Pancreas (tissue), 10 donors: ENCODE results near the gene BRIP1. TPM values are rescaled to one million over a fixed set of nuclear protein-coding genes. Genes with fewer than 3 reads are reported as not detected.

Source experiments
- ATAC-seq, 4 donors: fragments of 200-7000 bp; cut with Tn5 transposase; one replicate each; pipeline versions ENCODE4 v1.8.0 to v1.9.1; 2020; ENCODE audit warnings: mild to moderate bottlenecking in 4 of 4, moderate library complexity in 4 of 4
- DNase-seq, 6 donors: peaks; one replicate each; pipeline ENCODE4 v3.0.0-alpha.2; 2020
- FAIRE-seq: peaks from 2 replicates; lab custom pipeline; 2012; peaks lifted over from hg19 to GRCh38; lab: Jason Lieb, UNC
- H3K27ac ChIP-seq, 4 donors: fragments of 200-600 bp; sonication (generic); 1 replicate in 3 of 4; 2 replicates in 1 of 4; pipeline versions ENCODE4 v1.5.0 to v1.8.0; 2020
- H3K27me3 ChIP-seq, 4 donors: fragments of 200-600 bp; one replicate each; pipeline ENCODE4 v1.8.0; 2021
- H3K36me3 ChIP-seq, 3 donors: fragments of 200-600 bp; sonication (generic) in 1 of 3; one replicate each; pipeline versions ENCODE4 v1.5.0 to v1.8.0; 2020 to 2021
- H3K4me1 ChIP-seq, 3 donors: fragments of 200-600 bp; one replicate each; pipeline ENCODE4 v1.8.0; 2021
- H3K4me3 ChIP-seq, 4 donors: fragments of 200-600 bp; sonication (generic) in 2 of 4; one replicate each; pipeline versions ENCODE4 v1.5.0 to v1.8.0; 2020 to 2021
- H3K9me3 ChIP-seq, 4 donors: fragments of 200-600 bp; one replicate each; pipeline ENCODE4 v1.8.0; 2021
- CTCF ChIP-seq, 4 donors: fragments of 200-600 bp; sonication (generic) in 3 of 4; IDR thresholded peaks; one replicate each; pipeline versions ENCODE4 v1.5.0 to v1.8.0; 2021; ENCODE audit warnings: antibody characterized with exemption in 4 of 4
- WGBS, 2 donors: extraction: QIAGEN DNeasy Blood & Tissue Kit; methylation state at CpG; one replicate each; pipeline ENCODE4 v1.1.7; 2013; 5-methylcytosine and 5-hydroxymethylcytosine counted together
- intact Hi-C, 3 donors: fragments of 100-400 bp; cut with DNase I; formaldehyde crosslinking; loops; one replicate each; pipeline versions ENCODE4 v1.11.1 to v1.14.2; 2022
- polyA plus RNA-seq, 2 donors: library from polyadenylated mRNA; stranded (reverse); fragments of 200-250 nt; gene quantifications; one replicate each; pipeline ENCODE4 v1.2.3, GENCODE V29; 2013
- total RNA-seq, 6 donors: library from RNA; stranded (reverse); fragmentation: NEBNext Ultra II Directional in 4 of 6; extraction: Animal tissue kit (Norgen Biotek cat#: 25700) in 4 of 6; gene quantifications; one replicate each; pipeline versions ENCODE4 v1.2.1 to v1.2.4, GENCODE V29; 2021 to 2023
- donor health status: healthy with polysubstance abuse.
- donor health status: DM: no; HTN: no; CAD: no; lungs with moderate emphysema.
- donor health status: DM: no; HTN: no; CAD: no.
- donor health status: control.
- donor health status: control.
- donor health status: Bipolar disorder and iron deficiency.
- donor health status: DM: yes; HTN: yes; CAD: no.
- donor health status: DM: no; HTN: no; CAD: no.
- donor health status: DM: no; HTN: no; CAD: no.
- donor health status: DM: yes; HTN: yes; CAD: no.

Gene BRIP1
- total and polyA plus RNA-seq, 8 donors: 0.09 to 0.59 (median 0.29) TPM

DNA sequence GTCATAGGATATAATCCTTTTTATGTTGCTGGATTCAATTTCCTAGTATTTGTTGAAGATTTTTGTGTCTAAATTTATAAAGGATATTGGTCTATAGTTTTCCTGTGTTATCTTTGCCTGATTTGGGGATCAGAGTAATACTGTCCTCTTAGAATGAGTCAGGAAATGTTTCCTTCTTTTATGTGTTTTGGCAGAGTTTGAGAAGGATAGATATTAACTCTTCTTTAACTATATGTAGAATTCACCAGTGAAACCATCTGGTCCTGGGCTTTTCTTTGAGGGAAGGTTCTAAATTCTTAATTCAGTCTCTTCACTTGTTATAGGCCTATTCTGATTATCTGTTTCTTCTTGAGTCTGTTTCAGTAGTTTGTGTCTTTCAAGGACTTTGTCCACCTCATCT, 206.0 kb downstream of the BRIP1 start:
- Histone ChIP-seq H3K4me3 (no peak overlapping the region), H3K9me3 (no peaks in the 10 kb centered on the region), H3K27ac (no peak overlapping the region), H3K27me3 (no peaks in the 10 kb centered on the region), H3K4me1 (no peaks in the 10 kb centered on the region), H3K36me3 (no peaks in the 10 kb centered on the region)
- no peak for TF ChIP-seq CTCF (IDR thresholded peaks at IDR 0.05)
- intact Hi-C loops: no loop called here
- DNase-seq (no peak), FAIRE-seq (no peak), ATAC-seq (no peak)

DNA sequence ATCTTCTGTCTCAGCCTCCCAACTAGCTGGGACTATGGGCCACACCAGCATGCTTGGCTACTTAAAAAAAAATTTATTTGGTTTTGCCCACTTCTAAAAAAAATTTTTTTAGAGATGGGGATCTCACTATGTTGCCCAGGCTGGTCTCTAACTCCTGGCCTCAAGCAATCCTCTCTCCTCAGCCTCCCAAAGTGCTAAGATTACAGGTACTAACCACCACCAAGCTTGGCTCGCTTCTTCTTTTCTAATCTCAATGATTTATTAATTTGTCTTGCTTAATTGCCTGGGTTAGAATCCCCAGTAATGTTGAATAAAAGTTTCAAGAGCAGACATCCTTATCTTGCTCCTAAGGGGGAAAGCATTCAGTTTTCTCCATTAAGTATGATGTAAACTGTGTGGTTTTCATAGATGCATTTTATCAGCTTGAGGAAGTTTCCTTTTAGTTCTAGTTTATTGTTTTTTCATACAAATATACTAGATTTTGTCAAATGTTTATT, 206.6 kb downstream of the BRIP1 start:
- no peaks in the 10 kb centered on the region for H3K27me3 ChIP-seq
- FAIRE-seq (no peak), DNase-seq (no peak), ATAC-seq (no peak)
- WGBS, 2 donors: 80 to 90% methylated on average over 1 of the region's 1 CpG
- no peaks in the 10 kb centered on the region for H3K9me3 ChIP-seq
- no peaks in the 10 kb centered on the region for H3K4me1 ChIP-seq
- no peak overlapping the region for H3K27ac ChIP-seq
- intact Hi-C loops: no loop called here
- no peak for TF ChIP-seq CTCF (IDR thresholded peaks at IDR 0.05)
- no peaks in the 10 kb centered on the region for H3K36me3 ChIP-seq
- no peak overlapping the region for H3K4me3 ChIP-seq

GRCh38 chr17:61650749-61651148, 212.6 kb downstream of the BRIP1 start:
- Histone ChIP-seq H3K4me1 (no peaks in the 10 kb centered on the region), H3K27me3 (peaks cover 0 to 4% (median 0%) of the 10 kb centered on the region in 4 donors), H3K4me3 (no peak overlapping the region), H3K9me3 (no peaks in the 10 kb centered on the region), H3K27ac (no peak overlapping the region), H3K36me3 (no peaks in the 10 kb centered on the region)
- intact Hi-C loops: no loop called here
- DNase-seq (no peak), ATAC-seq (no peak), FAIRE-seq (no peak)
- no peak for TF ChIP-seq CTCF (IDR thresholded peaks at IDR 0.05)
- WGBS, 2 donors: 81 to 84% methylated on average over 2 of the region's 2 CpGs

DNA sequence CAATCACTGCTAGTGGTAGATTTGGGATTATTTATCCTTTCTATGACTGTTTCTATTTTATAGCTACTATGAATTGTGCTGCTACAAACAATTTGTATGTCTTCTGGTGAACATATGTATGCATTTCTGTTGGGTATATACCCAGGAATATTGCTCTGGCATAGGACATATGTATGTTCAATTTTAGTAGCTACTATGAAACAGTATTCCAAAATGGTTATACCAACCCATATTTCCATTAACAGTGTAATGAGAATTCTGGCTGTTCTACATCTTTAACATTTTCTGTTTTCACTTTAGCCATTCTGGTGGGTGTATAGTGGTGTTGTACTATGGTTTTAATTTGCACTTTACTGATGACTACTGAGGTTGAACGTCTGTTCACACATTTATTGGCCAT, 214.7 kb downstream of the BRIP1 start:
- FAIRE-seq: no peak

More for the DNA sequence above, 214.7 kb downstream of the BRIP1 start:
- peaks cover 0 to 4% (median 0%) of the 10 kb centered on the region in 4 donors for H3K27me3 ChIP-seq
- no peak for TF ChIP-seq CTCF (IDR thresholded peaks at IDR 0.05)
- DNase-seq: no peak
- H3K9me3 ChIP-seq: no peaks in the 10 kb centered on the region
- H3K4me1 ChIP-seq: no peaks in the 10 kb centered on the region
- WGBS, 2 donors: 32 to 44% methylated on average over 1 of the region's 1 CpG
- ATAC-seq: no peak
- intact Hi-C loops: no loop called here
- no peak overlapping the region for H3K27ac ChIP-seq
- H3K36me3 ChIP-seq: no peaks in the 10 kb centered on the region
- no peak overlapping the region for H3K4me3 ChIP-seq
